ENCODE data around the gene FGF9. TPM values are rescaled to one million over a fixed set of nuclear protein-coding genes. Genes with fewer than 3 reads are reported as not detected.
A peak's percentile ranks its signal among the peaks of the same experiment; 100 is the strongest.

Gene FGF9
- total RNA-seq (2014; rRNA removed; shearing (Covaris generic)), result 0.03 TPM in 1 of 2 replicates, not detected in the other
- polyA plus RNA-seq (2015; cell fraction: cytosol; rRNA removed), result not detected in 2 replicates
- not detected in 2 replicates for polyA plus RNA-seq (2015; cell fraction: nucleus; rRNA removed)

GRCh38 chr13:21670883-21671619, at the start of gene FGF9:
Gene FGF9 (plus strand): TSS chr13:21671073. CDS start chr13:21671913, 840 bp downstream.
- DNase-seq (ENCODE audit: low read depth, low spot score), result peak; percentile 65
- in situ Hi-C loops (cut with HindIII; ENCODE audit: low pct_unique_long_range_greater_than_20kb, low sequenced_read_pairs), result no loop called here

- peak; percentile 67 for DNase-seq (ENCODE audit: low read depth, low spot score)
- in situ Hi-C loops (cut with HindIII; ENCODE audit: low pct_unique_long_range_greater_than_20kb, low sequenced_read_pairs), result no loop called here
Observed at GRCh38 chr13:21625366-21625765, 45.5 kb upstream of the FGF9 start.

- no peak for DNase-seq (ENCODE audit: low read depth, low spot score)
- in situ Hi-C loops (cut with HindIII; ENCODE audit: low pct_unique_long_range_greater_than_20kb, low sequenced_read_pairs), result no loop called here
Observed at GRCh38 chr13:21632196-21632595, 38.7 kb upstream of the FGF9 start.

- DNase-seq (ENCODE audit: low read depth, low spot score), result no peak
- in situ Hi-C loops (cut with HindIII; ENCODE audit: low pct_unique_long_range_greater_than_20kb, low sequenced_read_pairs), result no loop called here
Observed at GRCh38 chr13:21636656-21637055, 34.2 kb upstream of the FGF9 start.

- in situ Hi-C loops (cut with HindIII; ENCODE audit: low pct_unique_long_range_greater_than_20kb, low sequenced_read_pairs), result no loop called here
- no peak for DNase-seq (ENCODE audit: low read depth, low spot score)
Observed at GRCh38 chr13:21637296-21637695, 33.6 kb upstream of the FGF9 start.

- in situ Hi-C loops (cut with HindIII; ENCODE audit: low pct_unique_long_range_greater_than_20kb, low sequenced_read_pairs), result no loop called here
- DNase-seq (ENCODE audit: low read depth, low spot score), result peak; percentile 55
Observed at GRCh38 chr13:21638319-21639282, 32.3 kb upstream of the FGF9 start.

- no peak for DNase-seq (ENCODE audit: low read depth, low spot score)
- in situ Hi-C loops (cut with HindIII; ENCODE audit: low pct_unique_long_range_greater_than_20kb, low sequenced_read_pairs), result no loop called here
Observed at GRCh38 chr13:21639561-21639960, 31.3 kb upstream of the FGF9 start.

- in situ Hi-C loops (cut with HindIII; ENCODE audit: low pct_unique_long_range_greater_than_20kb, low sequenced_read_pairs), result no loop called here
- DNase-seq (ENCODE audit: low read depth, low spot score), result no peak
Observed at GRCh38 chr13:21641629-21642028, 29.2 kb upstream of the FGF9 start.

GRCh38 chr13:21657538-21657937, 13.3 kb upstream of the FGF9 start:
- in situ Hi-C loops (cut with HindIII; ENCODE audit: low pct_unique_long_range_greater_than_20kb, low sequenced_read_pairs), result no loop called here
- DNase-seq (ENCODE audit: low read depth, low spot score), result no peak

GRCh38 chr13:21659087-21659486, 11.8 kb upstream of the FGF9 start:
- DNase-seq (ENCODE audit: low read depth, low spot score), result no peak
- in situ Hi-C loops (cut with HindIII; ENCODE audit: low pct_unique_long_range_greater_than_20kb, low sequenced_read_pairs), result no loop called here

- DNase-seq (ENCODE audit: low read depth, low spot score), result no peak
- in situ Hi-C loops (cut with HindIII; ENCODE audit: low pct_unique_long_range_greater_than_20kb, low sequenced_read_pairs), result no loop called here
Observed at GRCh38 chr13:21661097-21661909, 9.6 kb upstream of the FGF9 start.

- in situ Hi-C loops (cut with HindIII; ENCODE audit: low pct_unique_long_range_greater_than_20kb, low sequenced_read_pairs), result no loop called here
- DNase-seq (ENCODE audit: low read depth, low spot score), result no peak
Observed at GRCh38 chr13:21663197-21663596, 7.7 kb upstream of the FGF9 start.

GRCh38 chr13:21668732-21669275, 2.1 kb upstream of the FGF9 start:
- no peak for DNase-seq (ENCODE audit: low read depth, low spot score)
- in situ Hi-C loops (cut with HindIII; ENCODE audit: low pct_unique_long_range_greater_than_20kb, low sequenced_read_pairs), result no loop called here

- in situ Hi-C loops (cut with HindIII; ENCODE audit: low pct_unique_long_range_greater_than_20kb, low sequenced_read_pairs), result no loop called here
- peak; percentile 21 for DNase-seq (ENCODE audit: low read depth, low spot score)
Observed at GRCh38 chr13:21670006-21670882, 629 bp upstream of the FGF9 start.

- in situ Hi-C loops (cut with HindIII; ENCODE audit: low pct_unique_long_range_greater_than_20kb, low sequenced_read_pairs), result no loop called here
- no peak for DNase-seq (ENCODE audit: low read depth, low spot score)
Observed at GRCh38 chr13:21671620-21672286, 880 bp downstream of the FGF9 start.

GRCh38 chr13:21672287-21672680, 1.4 kb downstream of the FGF9 start:
- no peak for DNase-seq (ENCODE audit: low read depth, low spot score)
- in situ Hi-C loops (cut with HindIII; ENCODE audit: low pct_unique_long_range_greater_than_20kb, low sequenced_read_pairs), result no loop called here

Data from SK-MEL-5 (cell line).